H1 (cell line): Measurements from ENCODE around the gene AGAP1. TPM values are rescaled to one million over a fixed set of nuclear protein-coding genes. Genes with fewer than 3 reads are reported as not detected.

Experiments used
- CTCF ChIA-PET: fragments of 300-600 bp; sonication (Branson Sonifier 250); formaldehyde crosslinking; loops from one replicate; lab custom pipeline; 2021; ENCODE audit not compliant: partially characterized antibody; lab: Charles Lee
- POLR2A ChIA-PET: fragments of 300-600 bp; sonication (Branson Sonifier 250); formaldehyde crosslinking; loops from one replicate; lab custom pipeline; 2021; ENCODE audit warnings: inconsistent platforms; ENCODE audit not compliant: partially characterized antibody; lab: Charles Lee
- DNase-seq, 2 experiments: peaks; one replicate each; pipeline versions ENCODE4 v3.0.0 to v3.0.0-alpha.2; 2010 to 2022; ENCODE audit warnings: low spot score in 2 of 2, low read depth in 1 of 2, mixed read lengths in 1 of 2
- FAIRE-seq: peaks from 2 replicates; lab custom pipeline; 2011; peaks lifted over from hg19 to GRCh38; lab: Jason Lieb, UNC
- H2AFZ ChIP-seq: 2 replicates; pipeline ENCODE4 v1.8.1; 2012; ENCODE audit warnings: low read length, inconsistent platforms
- H2AK5ac ChIP-seq: 2 replicates; pipeline ENCODE4 v1.6.1; 2013; ENCODE audit warnings: low read depth, low read length
- H2BK120ac ChIP-seq: replicated peaks from 2 replicates; pipeline ENCODE3; 2013; ENCODE audit warnings: low read depth, low read length, inconsistent platforms
- H2BK12ac ChIP-seq: 2 replicates; pipeline ENCODE4 v1.6.1; 2013; ENCODE audit warnings: low read depth, low read length
- H2BK15ac ChIP-seq: 2 replicates; pipeline ENCODE4 v1.6.1; 2013; ENCODE audit warnings: low read length
- H2BK20ac ChIP-seq: 2 replicates; pipeline ENCODE4 v1.6.1; 2013; ENCODE audit warnings: low read length
- H2BK5ac ChIP-seq: 2 replicates; pipeline ENCODE4 v1.6.1; 2013; ENCODE audit warnings: low read depth, low read length
- H3K14ac ChIP-seq: 2 replicates; pipeline ENCODE4 v1.6.1; 2013; ENCODE audit warnings: inconsistent platforms; ENCODE audit not compliant: insufficient read length
- H3K18ac ChIP-seq: 2 replicates; pipeline ENCODE4 v1.6.1; 2013; ENCODE audit warnings: low read length; ENCODE audit errors: extremely low read depth
- H3K23ac ChIP-seq: 2 replicates; pipeline ENCODE4 v1.6.1; 2013; ENCODE audit warnings: inconsistent platforms; ENCODE audit not compliant: insufficient read length
- H3K23me2 ChIP-seq: 2 replicates; pipeline ENCODE4 v1.6.1; 2013; ENCODE audit warnings: low read depth, low read length
- H3K27ac ChIP-seq: 2 replicates; pipeline ENCODE4 v1.6.1; 2011; ENCODE audit warnings: low read depth, low read length, inconsistent platforms
- H3K27me3 ChIP-seq, 4 experiments: replicated peaks in 1 of 4; 1 replicate in 1 of 4; 2 replicates in 3 of 4; pipeline versions ENCODE4 v1.6.1 to v1.8.1; 2011 to 2013; ENCODE audit warnings: low read length in 3 of 4, mild to moderate bottlenecking in 3 of 4, inconsistent platforms in 2 of 4, mixed read lengths in 2 of 4, moderate library complexity in 1 of 4; ENCODE audit not compliant: control insufficient read depth in 3 of 4, insufficient read depth in 3 of 4; ENCODE audit errors: extremely low read depth in 1 of 4
- H3K36me3 ChIP-seq, 4 experiments: 2 replicates each; pipeline versions ENCODE4 v1.6.1 to v1.8.1; 2011 to 2013; ENCODE audit warnings: mild to moderate bottlenecking in 4 of 4, low read length in 3 of 4, moderate library complexity in 2 of 4, control low read depth in 1 of 4, inconsistent platforms in 1 of 4; ENCODE audit not compliant: insufficient read depth in 4 of 4, control insufficient read depth in 2 of 4
- H3K4ac ChIP-seq: replicated peaks from 2 replicates; pipeline ENCODE3; 2013; ENCODE audit warnings: low read length, low read depth, mixed read lengths, inconsistent platforms; ENCODE audit not compliant: insufficient read length
- H3K4me1 ChIP-seq, 4 experiments: replicated peaks in 1 of 4; 1 replicate in 1 of 4; 2 replicates in 3 of 4; pipeline versions ENCODE4 v1.6.1 to v1.8.1; 2011 to 2013; ENCODE audit warnings: low read length in 3 of 4, inconsistent platforms in 2 of 4, mixed read lengths in 1 of 4; ENCODE audit not compliant: insufficient read depth in 4 of 4, control insufficient read depth in 3 of 4
- H3K4me2 ChIP-seq, 2 experiments: 2 replicates each; pipeline versions ENCODE4 v1.6.1 to v1.8.1; 2011 to 2013; ENCODE audit warnings: low read depth in 2 of 2, low read length in 2 of 2, control low read depth in 1 of 2, inconsistent platforms in 1 of 2, mild to moderate bottlenecking in 1 of 2; ENCODE audit not compliant: insufficient read depth in 1 of 2
- H3K4me3 ChIP-seq, 4 experiments: fragments of 200-600, 300-600 bp in 1 of 4; sonication (generic), shearing (Covaris generic), sonication (Bioruptor Twin) in 1 of 4; 2 replicates each; pipeline versions ENCODE4 v1.5.1 to v1.8.1; 2011 to 2016; ENCODE audit warnings: low read length in 4 of 4, low read depth in 3 of 4, control low read depth in 2 of 4, inconsistent platforms in 2 of 4, mild to moderate bottlenecking in 2 of 4, mixed read lengths in 1 of 4, moderate library complexity in 1 of 4; ENCODE audit not compliant: insufficient read depth in 2 of 4; ENCODE audit errors: extremely low read depth in 1 of 4
- H3K56ac ChIP-seq: replicated peaks from 2 replicates; pipeline ENCODE3; 2013; ENCODE audit warnings: low read depth, mild to moderate bottlenecking, mixed read lengths, low read length, inconsistent platforms; ENCODE audit not compliant: insufficient read length
- H3K79me1 ChIP-seq: 2 replicates; pipeline ENCODE4 v1.6.1; 2013; ENCODE audit warnings: low read depth, low read length, control low read depth
- H3K79me2 ChIP-seq, 2 experiments: 2 replicates each; pipeline versions ENCODE4 v1.6.1 to v1.8.1; 2012 to 2013; ENCODE audit warnings: low read length in 2 of 2, mild to moderate bottlenecking in 2 of 2, inconsistent platforms in 1 of 2; ENCODE audit not compliant: insufficient read depth in 2 of 2, control insufficient read depth in 1 of 2
- H3K9ac ChIP-seq, 4 experiments: replicated peaks in 1 of 4; 1 replicate in 1 of 4; 2 replicates in 3 of 4; pipeline versions ENCODE4 v1.6.1 to v1.8.1; 2011 to 2013; ENCODE audit warnings: low read depth in 3 of 4, low read length in 3 of 4, control low read depth in 2 of 4, mild to moderate bottlenecking in 2 of 4, moderate library complexity in 2 of 4, inconsistent platforms in 1 of 4; ENCODE audit errors: extremely low read depth in 1 of 4
- H3K9me3 ChIP-seq, 2 experiments: 2 replicates each; pipeline versions ENCODE4 v1.6.1 to v1.8.1; 2012 to 2013; ENCODE audit warnings: mild to moderate bottlenecking in 2 of 2, moderate library complexity in 2 of 2, control low read depth in 1 of 2, inconsistent platforms in 1 of 2, low read depth in 1 of 2, low read length in 1 of 2, mixed read lengths in 1 of 2; ENCODE audit not compliant: insufficient read depth in 2 of 2
- H4K20me1 ChIP-seq, 2 experiments: replicated peaks in 1 of 2; 2 replicates each; pipeline versions ENCODE3 to v1.8.1; 2011 to 2013; ENCODE audit warnings: inconsistent platforms in 2 of 2, low read length in 2 of 2, mild to moderate bottlenecking in 1 of 2; ENCODE audit not compliant: insufficient read depth in 2 of 2, control insufficient read depth in 1 of 2
- H4K5ac ChIP-seq: 2 replicates; pipeline ENCODE4 v1.6.1; 2013; ENCODE audit warnings: low read length, low read depth, mixed read lengths, inconsistent platforms; ENCODE audit not compliant: insufficient read length
- H4K8ac ChIP-seq: 2 replicates; pipeline ENCODE4 v1.8.0; 2013; ENCODE audit warnings: mild to moderate bottlenecking, moderate library complexity, low read length, inconsistent platforms; ENCODE audit not compliant: insufficient read depth; ENCODE audit errors: extremely low read depth
- H4K91ac ChIP-seq: replicated peaks from 2 replicates; pipeline ENCODE3; 2013; ENCODE audit warnings: low read length, mixed read lengths, inconsistent platforms; ENCODE audit not compliant: insufficient read length
- ASH2L ChIP-seq: fragments of 200-600, 300-600 bp; sonication (generic); IDR thresholded peaks from one replicate; pipeline ENCODE4 v1.7.1; 2017; ENCODE audit warnings: low read length
- ATF3 ChIP-seq: IDR thresholded peaks from 2 replicates; pipeline ENCODE4 v1.6.1; 2011; ENCODE audit warnings: low read depth, mild to moderate bottlenecking, low read length; ENCODE audit not compliant: insufficient read depth
- CBX8 ChIP-seq: fragments of 300-800, 300-1000 bp; sonication (generic); IDR thresholded peaks from 2 replicates; pipeline ENCODE4 v1.7.1; 2016; ENCODE audit warnings: low read depth, low read length, borderline replicate concordance
- EZH2 ChIP-seq: fragments of 200-600 bp; sonication (generic); IDR thresholded peaks from 2 replicates; pipeline ENCODE4 v1.7.1; 2012; ENCODE audit warnings: low read depth, mild to moderate bottlenecking, moderate library complexity, low read length, inconsistent platforms; ENCODE audit not compliant: severe bottlenecking
- FOSL1 ChIP-seq: IDR thresholded peaks from 2 replicates; pipeline ENCODE4 v1.6.1; 2011; ENCODE audit warnings: mild to moderate bottlenecking, low read depth, low read length, moderate library complexity; ENCODE audit not compliant: insufficient read depth
- GABPA ChIP-seq: IDR thresholded peaks from 2 replicates; pipeline ENCODE4 v1.6.1; 2011; ENCODE audit warnings: mild to moderate bottlenecking, low read length, moderate library complexity, borderline replicate concordance; ENCODE audit not compliant: insufficient read depth
- HDAC2 ChIP-seq, 2 experiments: fragments of 300-600 bp in 1 of 2; sonication (generic) in 1 of 2; IDR thresholded peaks; 2 replicates each; pipeline ENCODE4 v1.6.1; 2011 to 2012; ENCODE audit warnings: low read depth in 2 of 2, low read length in 2 of 2, mild to moderate bottlenecking in 2 of 2, moderate library complexity in 2 of 2, borderline replicate concordance in 1 of 2, inconsistent platforms in 1 of 2
- POLR2AphosphoS5 ChIP-seq: IDR thresholded peaks from 2 replicates; pipeline ENCODE4 v1.6.1; 2011; ENCODE audit warnings: low read depth, low read length
- SUZ12 ChIP-seq: fragments of 200-600 bp; sonication (generic); IDR thresholded peaks from 2 replicates; pipeline ENCODE4 v1.6.1; 2012; ENCODE audit warnings: mild to moderate bottlenecking, inconsistent platforms, low read length, moderate library complexity, mixed read lengths
- TAF7 ChIP-seq: optimal IDR thresholded peaks from 2 replicates; pipeline ENCODE3; 2011; ENCODE audit warnings: low read depth, mild to moderate bottlenecking, inconsistent platforms, low read length, moderate library complexity, borderline replicate concordance
- WGBS, 2 experiments: shearing (Covaris generic) in 1 of 2; methylation state at CpG; one replicate each; pipeline versions ENCODE4 v1.1.6 to v1.1.7; 2013 to 2015; ENCODE audit warnings: low lambda C conversion rate in 2 of 2, mixed read lengths in 2 of 2, inconsistent platforms in 1 of 2, low coverage in 1 of 2, missing lambda C conversion rate in 1 of 2; ENCODE audit not compliant: insufficient replicate concordance in 2 of 2, insufficient coverage in 1 of 2, insufficient read length in 1 of 2; ENCODE audit errors: extremely low coverage in 1 of 2, missing lambda C conversion rate in 1 of 2; 5-methylcytosine and 5-hydroxymethylcytosine counted together
- polyA plus RNA-seq, 7 experiments: library from polyadenylated mRNA; depleted of rRNA in 3 of 7; stranded (reverse) in 5 of 7; unstranded in 2 of 7; fragments of >200 nt in 5 of 7; fragments of 200-250 nt in 2 of 7; gene quantifications; 1 replicate in 5 of 7; 2 replicates in 1 of 7; 4 replicates in 1 of 7; pipeline versions ENCODE4 v1.2.1 to v1.2.3, GENCODE V29; 2011 to 2013; ENCODE audit warnings: missing spikeins in 2 of 7, mixed read lengths in 2 of 7
- total RNA-seq: library from RNA; stranded (reverse); fragmentation: NEBNext Ultra II Directional; extraction: Animal tissue kit (Norgen Biotek cat#: 25700); gene quantifications from 2 replicates; pipeline ENCODE4 v1.2.1, GENCODE V29; 2021

Gene AGAP1
- total and polyA plus RNA-seq, 2 of the 8 experiments (the other 6 are each of a cell fraction or from before 2014, with no cell fraction given), result 18.1 to 39.4 TPM

GRCh38 chr2:235600926-235601325 lies 107.1 kb downstream of the AGAP1 start:
- H4K8ac ChIP-seq, result no peak overlapping the region

More at GRCh38 chr2:235600926-235601325, 107.1 kb downstream of the AGAP1 start:
- Histone ChIP-seq H2BK20ac (no peak overlapping the region), H3K27me3 (no peaks in the 10 kb centered on the region), H2BK120ac (no peak overlapping the region), H4K20me1 (peaks cover 10 to 17% of the 10 kb centered on the region in 2 experiments), H3K79me2 (peaks cover 0 to 66% of the 10 kb centered on the region in 2 experiments; a peak in 2 of 4 replicates), H3K4me2 (no peak overlapping the region), H2AK5ac (no peak overlapping the region), H3K23me2 (no peaks in the 10 kb centered on the region), H4K5ac (no peak overlapping the region), H2AFZ (no peak overlapping the region), H3K4ac (no peak overlapping the region), H3K27ac (no peak overlapping the region), H3K18ac (no peak overlapping the region), H3K79me1 (peaks cover 8% of the 10 kb centered on the region), H3K36me3 (no peaks in the 10 kb centered on the region), H3K56ac (no peak overlapping the region), H2BK15ac (no peak overlapping the region), H4K91ac (no peak overlapping the region), H2BK5ac (no peak overlapping the region), H3K4me1 (peaks cover 0 to 6% (median 2%) of the 10 kb centered on the region in 4 experiments; a peak in 2 of 7 replicates), H3K23ac (no peak overlapping the region), H2BK12ac (no peak overlapping the region), H3K4me3 (no peak overlapping the region), H3K9ac (no peak overlapping the region), H3K9me3 (peaks cover 0 to 2% of the 10 kb centered on the region in 2 experiments; a peak in 1 of 4 replicates), H3K14ac (no peak overlapping the region)
- 79% methylated on average over 3 of the region's 5 CpGs; no CpG with 5 or more reads in 1 of the 2 experiments for WGBS, 2 experiments
- FAIRE-seq (no peak), DNase-seq (no peak)
- POLR2A ChIA-PET, result no interaction called here
- CTCF ChIA-PET, result interaction anchor here (0.9 kb wide), 1 partner anchor 141 kb away, joined by 4 read pairs; no protein-coding TSS in a partner anchor
- TF ChIP-seq GABPA (no peak), FOSL1 (no peak), HDAC2 (IDR thresholded peaks at IDR 0.05; ENCODE audit: borderline replicate concordance in 1 of 2, low read depth in 2 of 2, low read length in 2 of 2) (no peak), ATF3 (no peak), TAF7 (no peak), EZH2 (no peak), SUZ12 (no peak), CBX8 (no peak), POLR2AphosphoS5 (no peak), ASH2L (no peak)
